ENCODE measurements around the gene FPGS.

DNA sequence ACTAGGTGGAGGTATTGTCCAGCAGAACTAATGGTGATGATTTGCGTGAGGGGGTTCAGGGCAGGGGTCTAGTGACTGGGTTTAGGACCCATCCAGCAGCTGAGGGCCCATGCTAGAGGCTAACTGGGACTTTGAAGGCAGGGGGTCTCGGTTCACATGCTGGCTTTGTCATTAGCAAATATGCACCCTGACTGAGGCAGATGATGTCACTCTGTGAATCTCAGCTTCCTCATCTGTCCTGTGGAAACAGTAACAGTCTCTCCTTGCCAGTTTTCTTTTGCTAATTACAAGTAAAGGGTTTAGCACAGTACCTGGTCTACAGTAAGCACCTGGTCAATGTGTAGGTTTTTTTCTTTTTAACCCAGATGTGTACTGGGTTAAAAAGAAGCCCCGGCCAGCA is 29.4 kb upstream of the FPGS start:
- TF ChIP-seq, protein P1, sequence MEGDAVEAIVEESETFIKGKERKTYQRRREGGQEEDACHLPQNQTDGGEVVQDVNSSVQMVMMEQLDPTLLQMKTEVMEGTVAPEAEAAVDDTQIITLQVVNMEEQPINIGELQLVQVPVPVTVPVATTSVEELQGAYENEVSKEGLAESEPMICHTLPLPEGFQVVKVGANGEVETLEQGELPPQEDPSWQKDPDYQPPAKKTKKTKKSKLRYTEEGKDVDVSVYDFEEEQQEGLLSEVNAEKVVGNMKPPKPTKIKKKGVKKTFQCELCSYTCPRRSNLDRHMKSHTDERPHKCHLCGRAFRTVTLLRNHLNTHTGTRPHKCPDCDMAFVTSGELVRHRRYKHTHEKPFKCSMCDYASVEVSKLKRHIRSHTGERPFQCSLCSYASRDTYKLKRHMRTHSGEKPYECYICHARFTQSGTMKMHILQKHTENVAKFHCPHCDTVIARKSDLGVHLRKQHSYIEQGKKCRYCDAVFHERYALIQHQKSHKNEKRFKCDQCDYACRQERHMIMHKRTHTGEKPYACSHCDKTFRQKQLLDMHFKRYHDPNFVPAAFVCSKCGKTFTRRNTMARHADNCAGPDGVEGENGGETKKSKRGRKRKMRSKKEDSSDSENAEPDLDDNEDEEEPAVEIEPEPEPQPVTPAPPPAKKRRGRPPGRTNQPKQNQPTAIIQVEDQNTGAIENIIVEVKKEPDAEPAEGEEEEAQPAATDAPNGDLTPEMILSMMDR (IDR thresholded peaks at IDR 0.05) = no peak
- TF ChIP-seq EP300 (IDR thresholded peaks at IDR 0.05) = no peak
- no peak for TF ChIP-seq POLR2A (IDR thresholded peaks at IDR 0.05)

Data from ovary (tissue), 3 donors.